Skeletal muscle satellite cell (primary cell): ENCODE results near the gene SIVA1.
"Not testable (repeated sequence)": the region's sequence is repeated elsewhere in the genome, so short reads cannot be mapped to it uniquely, and the experiment has no call there.

Experiments used
- H3K27me3 ChIP-seq: 2 replicates; pipeline ENCODE4 v1.7.0; 2013; ENCODE audit warnings: low read length; ENCODE audit not compliant: control insufficient read depth, insufficient read depth
- H3K36me3 ChIP-seq: 2 replicates; pipeline ENCODE4 v1.7.0; 2013; ENCODE audit warnings: mild to moderate bottlenecking, control low read depth, low read length; ENCODE audit not compliant: insufficient read depth
- H3K4me1 ChIP-seq: 2 replicates; pipeline ENCODE4 v1.7.0; 2013; ENCODE audit warnings: low read length; ENCODE audit not compliant: control insufficient read depth, insufficient read depth
- H3K4me2 ChIP-seq: 2 replicates; pipeline ENCODE4 v1.7.0; 2013; ENCODE audit warnings: mild to moderate bottlenecking, low read length
- H3K4me3 ChIP-seq: 2 replicates; pipeline ENCODE4 v1.7.0; 2013; ENCODE audit warnings: low read length
- H3K9ac ChIP-seq: 2 replicates; pipeline ENCODE4 v1.7.0; 2013; ENCODE audit warnings: mild to moderate bottlenecking, low read depth, low read length, moderate library complexity
- H3K9me3 ChIP-seq: replicated peaks from 2 replicates; pipeline ENCODE4 v1.7.0; 2013; ENCODE audit warnings: mild to moderate bottlenecking, control low read depth, low read length

SIVA1 gene

GRCh38 chr14:104749111-104749649 is 3.8 kb upstream of the SIVA1 start:
- no peak overlapping the region for H3K4me3 ChIP-seq
- peak overlapping the region; percentile 29 for H3K9ac ChIP-seq
- H3K36me3 ChIP-seq, result no peaks in the 10 kb centered on the region
- H3K4me1 ChIP-seq, result peaks cover 47% of the 10 kb centered on the region
- H3K9me3 ChIP-seq, result no peaks in the 10 kb centered on the region
- no peaks in the 10 kb centered on the region for H3K27me3 ChIP-seq
- H3K4me2 ChIP-seq, result peak overlapping the region; percentile 37

DNA sequence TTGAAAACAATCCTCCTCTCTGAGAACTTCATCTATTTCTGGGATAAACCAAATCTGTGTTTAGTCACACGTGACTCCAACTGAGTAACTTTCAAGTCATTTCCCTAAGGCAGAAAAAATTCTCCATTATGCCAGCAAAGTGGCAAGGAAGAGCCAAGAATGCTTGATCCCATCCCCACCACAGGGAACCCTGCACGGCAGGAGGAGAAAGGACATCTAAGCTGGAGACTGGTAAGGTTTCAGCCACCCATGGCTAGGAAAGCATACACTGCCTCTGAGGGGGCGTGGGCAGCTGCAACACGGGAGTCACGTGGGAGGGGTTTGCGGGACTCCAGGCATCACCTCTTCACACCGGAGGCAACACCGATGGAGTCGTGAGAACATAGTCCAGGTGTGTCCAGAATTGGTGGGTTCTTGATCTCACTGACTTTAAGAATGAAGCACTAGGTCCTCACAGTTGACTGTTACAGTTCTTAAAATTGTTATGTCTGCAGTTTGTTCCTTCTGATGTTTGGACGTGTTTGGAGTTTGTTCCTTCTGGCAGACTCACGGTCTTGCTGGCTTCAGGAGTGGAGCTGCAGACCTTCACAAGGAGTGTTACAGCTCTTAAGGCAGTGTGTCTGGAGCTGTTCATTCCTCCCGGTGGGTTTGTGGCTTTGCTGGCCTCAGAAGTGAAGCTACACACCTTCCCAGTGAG is 2.7 kb upstream of the SIVA1 start:
- H3K4me1 ChIP-seq, result peaks cover 55% of the 10 kb centered on the region
- H3K9ac ChIP-seq, result no peak overlapping the region
- no peaks in the 10 kb centered on the region for H3K27me3 ChIP-seq
- no peak overlapping the region for H3K4me3 ChIP-seq
- peak overlapping the region; percentile 37 for H3K4me2 ChIP-seq
- no peaks in the 10 kb centered on the region for H3K9me3 ChIP-seq
- H3K36me3 ChIP-seq, result peaks cover 3% of the 10 kb centered on the region

DNA sequence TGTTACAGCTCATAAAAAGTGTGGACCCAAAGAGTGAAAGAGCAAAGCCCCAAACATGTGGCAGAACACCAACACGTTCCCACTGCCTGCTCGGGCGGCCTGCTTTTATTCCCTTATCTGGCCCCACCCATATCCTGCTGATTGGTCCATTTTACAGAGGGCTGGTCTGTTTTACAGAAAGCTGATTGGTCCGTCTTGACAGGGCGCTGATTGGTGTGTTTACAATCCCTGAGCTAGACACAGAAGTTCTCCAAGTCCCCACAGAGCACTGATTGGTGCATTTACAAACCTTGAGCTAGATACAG is 2.2 kb upstream of the SIVA1 start:
- H3K4me2 ChIP-seq, H3K9ac ChIP-seq, H3K4me3 ChIP-seq, H3K9me3 ChIP-seq, H3K27me3 ChIP-seq, H3K36me3 ChIP-seq: not testable (repeated sequence)
- H3K4me1 ChIP-seq, result peaks cover 55% of the 10 kb centered on the region

- Histone ChIP-seq H3K9me3 (no peaks in the 10 kb centered on the region), H3K4me3 (peak overlapping the region; percentile 99), H3K27me3 (no peaks in the 10 kb centered on the region), H3K4me2 (peak overlapping the region; percentile 81), H3K4me1 (peaks cover 46% of the 10 kb centered on the region), H3K36me3 (peaks cover 19% of the 10 kb centered on the region), H3K9ac (peak overlapping the region; percentile 76)
These were observed 1.2 kb upstream of the SIVA1 start for GRCh38 chr14:104751539-104752422.

DNA sequence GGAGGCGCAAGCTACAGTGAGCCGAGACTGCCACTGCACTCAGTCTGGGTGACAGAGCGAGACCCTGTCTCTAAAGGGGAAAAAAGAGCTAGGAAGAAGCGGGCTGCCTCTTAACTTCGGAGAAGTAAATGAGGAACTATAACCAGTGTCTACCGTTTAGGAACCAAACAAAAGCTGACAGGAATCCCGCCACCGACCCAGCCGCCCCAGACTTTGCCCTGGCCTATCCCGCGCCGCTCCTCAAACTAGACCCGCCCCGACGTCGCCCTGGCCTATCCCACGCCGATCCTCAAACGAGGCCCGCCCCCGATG is 568 bp upstream of the SIVA1 start:
- Histone ChIP-seq H3K9me3 (no peaks in the 10 kb centered on the region), H3K4me2 (peak overlapping the region; percentile 81), H3K9ac (peak overlapping the region; percentile 76), H3K4me1 (peaks cover 41% of the 10 kb centered on the region), H3K27me3 (no peaks in the 10 kb centered on the region), H3K4me3 (peak overlapping the region; percentile 99), H3K36me3 (peaks cover 25% of the 10 kb centered on the region)

- H3K9ac ChIP-seq, result peak overlapping the region; percentile 98
- H3K9me3 ChIP-seq, result no peaks in the 10 kb centered on the region
- peak overlapping the region; percentile 99 for H3K4me3 ChIP-seq
- peak overlapping the region; percentile 96 for H3K4me2 ChIP-seq
- peaks cover 35% of the 10 kb centered on the region for H3K36me3 ChIP-seq
- peaks cover 35% of the 10 kb centered on the region for H3K4me1 ChIP-seq
- H3K27me3 ChIP-seq, result no peaks in the 10 kb centered on the region
These were observed 723 bp downstream of the SIVA1 start for GRCh38 chr14:104753528-104754212.

DNA sequence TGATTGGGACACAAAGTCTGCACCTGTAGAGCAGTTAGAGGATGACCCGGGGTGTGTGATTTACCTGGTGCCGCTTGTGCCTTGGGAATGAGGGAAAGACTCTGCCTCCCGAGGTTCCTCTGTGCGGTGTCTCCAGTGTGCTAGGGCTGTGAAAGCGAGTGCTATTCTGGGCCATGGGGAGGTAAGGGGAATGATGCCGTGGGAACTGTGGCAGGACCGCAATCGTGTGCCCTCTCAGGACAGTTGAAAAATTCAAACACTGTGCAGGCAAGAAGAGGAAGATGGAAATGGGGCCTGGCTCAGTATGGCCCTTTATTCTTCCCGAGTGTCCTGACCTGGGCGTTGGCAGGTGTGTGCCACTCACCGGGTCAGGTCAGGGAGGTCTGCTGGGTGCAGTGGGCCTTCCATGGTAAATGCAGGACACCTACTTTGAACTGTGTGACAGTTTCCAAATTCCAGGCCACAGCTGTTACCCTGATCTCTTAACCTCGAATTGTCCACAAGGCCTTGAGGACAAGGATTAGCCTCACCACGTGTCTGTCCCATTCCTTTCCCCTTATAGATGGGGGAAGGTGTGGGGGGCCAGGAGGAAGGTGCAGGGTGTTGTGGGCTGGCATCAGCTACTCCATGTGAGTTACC is 1.4 kb downstream of the SIVA1 start:
- peaks cover 29% of the 10 kb centered on the region for H3K4me1 ChIP-seq
- no peaks in the 10 kb centered on the region for H3K27me3 ChIP-seq
- peaks cover 41% of the 10 kb centered on the region for H3K36me3 ChIP-seq
- H3K9me3 ChIP-seq, result no peaks in the 10 kb centered on the region
- H3K4me3 ChIP-seq, result peak overlapping the region; percentile 99
- H3K9ac ChIP-seq, result peak overlapping the region; percentile 98
- H3K4me2 ChIP-seq, result peak overlapping the region; percentile 96

DNA sequence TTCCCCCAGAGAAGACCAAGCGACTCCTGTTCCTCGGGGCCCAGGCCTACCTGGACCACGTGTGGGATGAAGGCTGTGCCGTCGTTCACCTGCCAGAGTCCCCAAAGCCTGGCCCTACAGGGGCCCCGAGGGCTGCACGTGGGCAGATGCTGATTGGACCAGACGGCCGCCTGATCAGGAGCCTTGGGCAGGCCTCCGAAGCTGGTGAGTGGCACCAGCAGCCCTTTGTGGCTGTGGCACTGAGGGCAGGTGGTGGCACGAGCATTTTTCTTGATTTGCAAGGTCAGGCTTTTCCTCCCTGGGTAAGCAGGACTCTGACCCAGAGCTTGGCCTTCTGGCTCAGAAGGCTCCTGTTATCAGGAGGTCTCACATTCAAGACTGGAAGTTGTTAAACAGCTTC is 2.7 kb downstream of the SIVA1 start:
- Histone ChIP-seq H3K4me2 (no peak overlapping the region), H3K36me3 (peaks cover 48% of the 10 kb centered on the region), H3K27me3 (no peaks in the 10 kb centered on the region), H3K9ac (no peak overlapping the region), H3K4me1 (peaks cover 17% of the 10 kb centered on the region), H3K4me3 (no peak overlapping the region), H3K9me3 (no peaks in the 10 kb centered on the region)

- Histone ChIP-seq H3K4me1 (peaks cover 17% of the 10 kb centered on the region), H3K36me3 (peaks cover 48% of the 10 kb centered on the region), H3K4me2 (no peak overlapping the region), H3K9ac (no peak overlapping the region), H3K9me3 (no peaks in the 10 kb centered on the region), H3K27me3 (no peaks in the 10 kb centered on the region), H3K4me3 (no peak overlapping the region)
These were observed 3.7 kb downstream of the SIVA1 start for GRCh38 chr14:104756477-104757237.

DNA sequence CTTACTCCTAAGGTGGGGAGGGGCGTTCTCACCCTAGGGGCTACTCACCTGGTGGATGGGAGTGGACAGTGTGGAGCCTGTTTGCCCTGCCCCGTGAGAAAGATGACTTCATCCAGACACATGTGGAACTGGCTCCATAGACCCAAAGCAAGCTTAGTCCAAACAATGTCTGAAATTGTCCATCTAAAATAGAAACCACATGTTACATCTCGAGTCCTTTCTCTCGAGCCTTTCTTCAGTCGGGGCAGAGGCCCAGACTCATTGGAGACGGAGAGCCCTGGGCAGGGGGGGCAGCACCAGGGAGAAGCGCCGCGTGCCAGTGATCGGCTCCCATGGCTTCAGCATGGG is 4.3 kb downstream of the SIVA1 start:
- no peaks in the 10 kb centered on the region for H3K27me3 ChIP-seq
- H3K9me3 ChIP-seq, result no peaks in the 10 kb centered on the region
- no peak overlapping the region for H3K4me3 ChIP-seq
- H3K36me3 ChIP-seq, result peaks cover 48% of the 10 kb centered on the region
- no peak overlapping the region for H3K4me2 ChIP-seq
- H3K4me1 ChIP-seq, result peaks cover 14% of the 10 kb centered on the region
- H3K9ac ChIP-seq, result no peak overlapping the region
